Fibroblast of lung (primary cell): ENCODE measurements around the gene RHBDD1. TPM values are rescaled to one million over a fixed set of nuclear protein-coding genes. Genes with fewer than 3 reads are reported as not detected.

Experiments
- DNase-seq, 2 donors: peaks; one replicate each; pipeline versions ENCODE4 v3.0.0 to v3.0.0-alpha.2; 2010; ENCODE audit warnings: low read depth in 2 of 2
- H2AFZ ChIP-seq: 2 replicates; pipeline ENCODE4 v1.5.1; 2012; ENCODE audit warnings: low read length, control low read depth, inconsistent platforms
- H3K27ac ChIP-seq: 2 replicates; pipeline ENCODE4 v1.5.1; 2011; ENCODE audit warnings: low read length, control low read depth; ENCODE audit not compliant: insufficient read depth
- H3K27me3 ChIP-seq: 2 replicates; pipeline ENCODE4 v1.5.1; 2011; ENCODE audit warnings: mild to moderate bottlenecking, low read length; ENCODE audit not compliant: control insufficient read depth, insufficient read depth
- H3K36me3 ChIP-seq: 2 replicates; pipeline ENCODE4 v1.5.1; 2011; ENCODE audit warnings: low read length; ENCODE audit not compliant: control insufficient read depth, insufficient read depth
- H3K4me1 ChIP-seq: 2 replicates; pipeline ENCODE4 v1.5.1; 2011; ENCODE audit warnings: low read length; ENCODE audit not compliant: control insufficient read depth, insufficient read depth; ENCODE audit errors: extremely low read depth
- H3K4me2 ChIP-seq: 2 replicates; pipeline ENCODE4 v1.5.1; 2011; ENCODE audit warnings: low read length, control low read depth; ENCODE audit not compliant: insufficient read depth; ENCODE audit errors: extremely low read depth
- H3K4me3 ChIP-seq, 4 experiments: fragments of 200-600 bp in 1 of 4; sonication (generic) in 1 of 4; replicated peaks in 1 of 4; 2 replicates each; pipeline ENCODE4 v1.5.1; 2011 to 2016; ENCODE audit warnings: low read length in 4 of 4, low read depth in 3 of 4, mild to moderate bottlenecking in 3 of 4, control low read depth in 2 of 4, inconsistent platforms in 1 of 4, mixed read lengths in 1 of 4; ENCODE audit not compliant: insufficient read depth in 1 of 4; ENCODE audit errors: control extremely low read depth in 1 of 4
- H3K79me2 ChIP-seq: 2 replicates; pipeline ENCODE4 v1.5.1; 2012; ENCODE audit warnings: mild to moderate bottlenecking, low read length, inconsistent platforms; ENCODE audit not compliant: control insufficient read depth, insufficient read depth
- H3K9ac ChIP-seq: 2 replicates; pipeline ENCODE4 v1.5.1; 2011; ENCODE audit warnings: mild to moderate bottlenecking, low read length, control low read depth; ENCODE audit not compliant: insufficient read depth
- H3K9me3 ChIP-seq: 2 replicates; pipeline ENCODE4 v1.5.1; 2012; ENCODE audit warnings: low read depth, low read length; ENCODE audit not compliant: control insufficient read depth, insufficient read depth
- H4K20me1 ChIP-seq: 2 replicates; pipeline ENCODE4 v1.5.1; 2011; ENCODE audit warnings: low read length; ENCODE audit not compliant: control insufficient read depth, insufficient read depth; ENCODE audit errors: extremely low read depth
- CTCF ChIP-seq, 2 donors: IDR thresholded peaks in 1 of 2; conservative IDR thresholded peaks in 1 of 2; 1 replicate in 1 of 2; 2 replicates in 1 of 2; pipeline ENCODE4 v1.5.1; 2011 to 2012; ENCODE audit warnings: low read length in 2 of 2, control low read depth in 1 of 2, inconsistent platforms in 1 of 2, low read depth in 1 of 2, mild to moderate bottlenecking in 1 of 2
- EZH2 ChIP-seq: IDR thresholded peaks from 2 replicates; pipeline ENCODE4 v1.5.1; 2012; ENCODE audit warnings: low read length, control low read depth, mild to moderate bottlenecking; ENCODE audit errors: missing control alignments
- polyA plus RNA-seq, 2 donors: library from polyadenylated mRNA; depleted of rRNA in 1 of 2; stranded (reverse) in 1 of 2; unstranded in 1 of 2; fragments of >200 nt; gene quantifications; 2 replicates each; pipeline ENCODE4 v1.2.1, GENCODE V29; 2011 to 2012; ENCODE audit warnings: missing spikeins in 1 of 2
- total RNA-seq: library from RNA; depleted of rRNA; stranded (reverse); fragments of >200 nt; gene quantifications from 2 replicates; pipeline ENCODE4 v1.2.1, GENCODE V29; 2014

The RHBDD1 gene
- total and polyA plus RNA-seq, 2 donors (not counting 1 experiment from before 2014, with no cell fraction given), result 31.5 to 85.4 TPM

DNA sequence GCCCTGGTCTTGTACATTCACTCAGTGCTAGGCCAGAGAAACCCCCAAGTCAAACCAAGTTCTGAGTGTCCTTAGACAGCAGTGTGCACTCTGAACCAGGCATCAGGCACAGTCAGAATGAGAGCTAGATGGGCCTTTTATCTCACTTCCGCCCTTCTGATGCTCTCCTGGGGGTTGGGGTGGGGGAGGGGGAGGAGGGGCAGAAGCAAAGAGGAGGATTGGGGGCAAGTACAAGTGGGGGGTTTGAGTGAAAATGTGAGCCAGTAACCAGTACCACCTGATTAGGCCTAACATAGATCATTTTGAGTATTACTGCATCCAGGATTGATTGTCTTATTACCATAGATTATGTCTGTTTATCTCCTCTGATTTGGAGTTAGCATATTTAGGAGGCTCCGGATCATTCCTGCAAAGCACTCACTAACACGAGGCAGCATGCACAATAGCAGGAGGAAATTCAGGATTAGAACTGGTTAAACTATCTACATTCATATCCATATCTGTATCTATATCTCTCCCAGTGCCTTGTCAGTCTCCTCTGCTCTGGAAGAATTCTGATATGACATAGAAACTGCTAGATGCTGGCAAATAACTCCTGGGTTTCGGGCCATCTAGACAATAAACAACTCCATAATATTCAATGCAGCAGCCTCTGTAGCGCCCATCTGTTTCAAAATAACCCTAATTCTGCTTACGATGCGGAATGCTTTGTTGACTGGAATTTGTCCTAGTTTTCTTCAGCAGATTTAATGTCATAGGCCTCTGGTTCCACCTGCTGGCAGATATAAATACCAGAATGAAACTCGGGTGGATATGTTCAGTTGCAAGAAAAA lies 149.1 kb downstream of the RHBDD1 start:
- H3K4me2 ChIP-seq, result peak overlapping the region; percentile 65
- peaks cover 3% of the 10 kb centered on the region for H3K4me1 ChIP-seq
- H3K9ac ChIP-seq, result no peak overlapping the region
- TF ChIP-seq EZH2 (no peak), CTCF (conservative IDR thresholded peaks at IDR 0.05 in 1 of 2, IDR thresholded peaks at IDR 0.05 in 1 of 2; ENCODE audit: low read depth in 1 of 2, low read length in 2 of 2) (peak; percentile 65 to 68)
- H4K20me1 ChIP-seq, result no peaks in the 10 kb centered on the region
- H3K9me3 ChIP-seq, result no peaks in the 10 kb centered on the region
- H3K27me3 ChIP-seq, result no peaks in the 10 kb centered on the region
- no peaks in the 10 kb centered on the region for H3K36me3 ChIP-seq
- H2AFZ ChIP-seq, result peak overlapping the region; percentile 4
- H3K4me3 ChIP-seq, result no peak overlapping the region
- H3K27ac ChIP-seq, result no peak overlapping the region
- DNase-seq, result peak; percentile 61 to 92
- no peaks in the 10 kb centered on the region for H3K79me2 ChIP-seq

DNA sequence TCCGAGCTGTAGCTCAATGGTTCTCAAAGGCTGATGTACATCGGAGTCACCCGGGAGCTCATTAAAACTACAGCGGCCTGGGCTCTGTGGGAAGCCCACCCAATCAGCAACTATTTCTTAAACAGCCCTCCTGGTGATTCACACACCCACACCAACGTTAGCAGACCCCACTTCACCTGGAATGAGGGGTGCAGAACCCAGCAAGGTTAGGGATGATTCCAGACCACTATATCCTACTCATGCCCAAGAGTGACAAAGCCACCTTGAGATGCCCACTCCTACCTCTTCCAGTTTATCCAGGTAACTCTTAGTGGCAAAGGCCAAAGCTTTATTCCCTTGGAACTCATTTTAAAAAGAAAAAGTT lies 149.7 kb downstream of the RHBDD1 start:
- Histone ChIP-seq H3K9me3 (no peaks in the 10 kb centered on the region), H3K79me2 (no peaks in the 10 kb centered on the region), H2AFZ (no peak overlapping the region), H3K9ac (no peak overlapping the region), H4K20me1 (no peaks in the 10 kb centered on the region), H3K4me2 (no peak overlapping the region), H3K36me3 (no peaks in the 10 kb centered on the region), H3K4me1 (peaks cover 3% of the 10 kb centered on the region), H3K4me3 (no peak overlapping the region), H3K27ac (no peak overlapping the region), H3K27me3 (no peaks in the 10 kb centered on the region)
- TF ChIP-seq CTCF (conservative IDR thresholded peaks at IDR 0.05 in 1 of 2, IDR thresholded peaks at IDR 0.05 in 1 of 2; ENCODE audit: low read depth in 1 of 2, low read length in 2 of 2) (no peak), EZH2 (no peak)
- DNase-seq, result no peak

DNA sequence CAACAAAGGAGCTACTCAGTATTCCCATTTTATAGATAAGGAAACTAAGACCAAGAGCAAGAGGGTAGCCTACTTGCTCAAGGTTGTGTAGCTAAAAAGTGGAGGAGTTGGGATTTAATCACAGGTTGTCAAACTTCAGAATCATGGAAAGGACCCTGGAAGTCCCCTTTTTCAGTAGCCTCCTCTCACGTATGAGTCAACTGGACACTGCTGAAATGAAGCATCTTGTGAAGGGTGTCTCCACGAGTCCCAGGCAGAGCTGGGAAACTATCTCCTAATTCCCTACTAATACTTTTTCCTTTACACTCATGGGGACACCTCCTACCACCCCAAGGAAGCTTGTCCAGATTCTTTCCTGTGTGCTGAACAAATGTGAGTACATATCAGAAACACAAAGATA lies 155.8 kb downstream of the RHBDD1 start:
- Histone ChIP-seq H3K4me2 (no peak overlapping the region), H3K4me3 (no peak overlapping the region), H3K4me1 (peaks cover 3% of the 10 kb centered on the region), H3K27ac (no peak overlapping the region), H3K9ac (no peak overlapping the region), H2AFZ (no peak overlapping the region), H3K79me2 (no peaks in the 10 kb centered on the region), H3K9me3 (no peaks in the 10 kb centered on the region), H3K36me3 (no peaks in the 10 kb centered on the region), H4K20me1 (no peaks in the 10 kb centered on the region), H3K27me3 (no peaks in the 10 kb centered on the region)
- DNase-seq, result no peak
- no peak for TF ChIP-seq EZH2
- TF ChIP-seq CTCF (conservative IDR thresholded peaks at IDR 0.05 in 1 of 2, IDR thresholded peaks at IDR 0.05 in 1 of 2; ENCODE audit: low read depth in 1 of 2, low read length in 2 of 2), result no peak
